ENCODE measurements around the gene DBI. TPM values are rescaled to one million over a fixed set of nuclear protein-coding genes. Genes with fewer than 3 reads are reported as not detected.
A peak's percentile ranks its signal among the peaks of the same experiment; 100 is the strongest.
"Not testable (repeated sequence)": the region's sequence is repeated elsewhere in the genome, so short reads cannot be mapped to it uniquely, and the experiment has no call there.

DBI gene
- polyA plus RNA-seq, 3 donors: 239 to 289 (median 245) TPM

DNA sequence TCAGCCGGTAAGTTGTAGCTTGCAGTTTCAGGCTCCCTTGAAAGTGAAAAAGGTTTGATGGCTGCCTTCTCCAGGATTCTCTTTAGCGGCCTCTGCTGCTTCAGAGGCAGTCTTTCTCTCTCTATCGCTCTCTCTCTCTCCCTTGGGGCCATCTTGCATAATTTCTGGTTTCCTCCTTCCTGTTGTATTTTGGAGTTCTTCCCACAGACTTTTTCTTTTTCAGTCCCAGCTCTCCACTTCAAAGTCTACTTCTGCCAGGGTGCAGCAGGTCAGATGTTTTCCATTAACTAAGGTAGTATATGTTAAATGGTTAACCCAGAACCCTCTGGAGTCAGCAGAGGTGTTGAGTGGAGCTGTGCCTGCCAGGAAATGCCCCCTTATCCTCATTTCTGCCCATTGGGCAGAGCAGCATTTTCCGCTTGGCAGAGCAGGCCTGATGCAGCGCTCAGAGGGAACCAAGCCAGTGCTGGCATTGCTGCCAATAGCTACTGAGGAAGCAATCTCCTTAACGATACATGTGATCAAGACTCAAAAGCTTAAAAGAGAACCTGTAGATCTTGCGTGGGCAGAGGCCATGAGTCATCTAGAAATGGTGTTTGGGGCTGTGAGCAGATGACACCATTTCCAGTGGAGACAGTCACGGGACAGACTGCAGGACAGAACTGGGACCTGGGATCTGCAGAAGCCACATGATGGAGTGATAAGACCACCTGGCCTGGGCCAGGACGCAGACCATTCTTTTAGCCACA is 20.8 kb downstream of the DBI start:
- peak; percentile 57 for DNase-seq

DNA sequence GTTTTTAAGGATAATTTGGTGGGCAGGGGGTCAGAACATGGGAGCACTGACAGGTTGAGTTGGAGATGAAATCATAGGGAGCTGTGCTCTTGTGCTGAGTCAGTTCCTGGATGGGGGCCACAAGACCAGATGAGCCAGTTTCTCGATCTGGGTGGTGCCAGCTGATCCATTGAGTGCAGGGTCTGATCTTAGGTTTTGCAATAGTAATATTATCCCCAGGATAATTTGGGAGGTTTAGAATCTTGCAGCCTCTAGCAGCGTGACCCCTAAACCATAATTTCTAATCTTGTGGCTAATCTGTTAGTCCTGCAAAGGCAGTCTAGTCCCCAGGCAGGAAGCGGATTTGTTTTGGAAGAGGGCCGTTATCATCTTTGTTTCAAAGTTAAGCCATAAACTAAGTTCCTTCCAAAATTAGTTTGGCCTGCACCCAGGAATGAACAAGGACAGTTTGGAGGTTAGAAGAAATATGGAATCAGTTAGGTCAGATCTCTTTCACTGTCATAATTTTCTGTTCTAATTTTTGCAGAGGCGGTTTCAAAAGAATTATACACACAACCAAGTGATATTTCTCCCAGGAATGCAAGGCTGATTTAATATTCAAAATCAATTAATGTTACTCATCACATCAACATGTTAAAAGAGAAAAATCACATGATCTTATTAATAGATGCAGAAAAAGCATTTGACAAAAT is 23.0 kb downstream of the DBI start:
- DNase-seq: no peak

DNA sequence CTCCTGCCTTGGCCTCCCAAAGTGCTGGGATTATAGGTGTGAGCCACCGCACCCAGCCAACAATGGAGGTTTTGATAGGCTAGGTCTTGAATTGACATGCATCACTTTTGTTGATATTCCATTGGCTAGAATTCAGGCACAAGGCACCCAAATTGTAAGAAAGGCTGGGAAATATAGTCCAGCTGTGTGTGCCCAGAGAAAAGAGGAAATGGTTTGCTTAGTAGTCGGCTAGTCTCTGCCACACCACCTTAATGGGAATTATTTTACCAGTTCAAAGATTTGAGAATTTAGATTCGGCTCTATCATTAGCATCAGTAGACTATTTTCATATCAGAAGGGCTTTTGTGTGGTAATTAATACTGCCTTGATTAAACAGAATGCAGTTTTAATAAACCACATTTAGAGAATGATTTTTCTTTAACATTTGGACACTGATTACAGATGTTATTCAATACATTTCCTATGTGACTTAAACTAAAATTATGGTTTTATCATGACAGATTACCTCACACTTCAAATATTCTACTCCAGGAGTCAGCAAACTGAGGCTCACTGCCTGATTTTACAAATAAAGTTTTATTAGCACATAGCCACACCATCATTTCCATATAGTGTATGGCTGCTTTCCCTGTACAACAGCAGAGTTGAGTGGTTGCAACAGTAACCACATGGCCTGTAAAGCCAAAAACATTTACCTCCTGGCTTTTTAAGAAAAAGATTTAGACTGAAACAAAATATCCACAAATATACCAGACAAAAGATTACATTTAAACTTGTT is 27.4 kb downstream of the DBI start:
- DNase-seq: no peak

DNA sequence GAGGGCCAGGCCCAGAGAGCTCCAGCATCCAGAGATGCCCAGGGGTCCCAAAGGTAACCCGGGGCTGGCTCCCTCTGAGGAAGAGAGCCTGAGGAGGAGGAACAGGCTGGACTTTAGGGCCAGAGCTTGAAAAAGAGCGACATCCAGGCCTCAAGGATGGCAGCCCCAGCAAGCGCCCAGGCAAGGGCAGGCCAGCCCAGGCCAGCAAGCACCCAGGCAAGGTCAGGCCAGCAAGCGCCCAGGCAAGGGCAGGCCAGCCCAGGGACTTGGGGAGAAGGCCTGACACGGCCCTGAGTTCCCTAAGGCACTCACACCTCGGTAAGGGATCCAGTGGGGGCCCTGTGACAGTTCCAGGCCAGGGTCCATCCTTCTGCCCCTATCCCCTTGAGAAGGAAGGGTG is 30.4 kb downstream of the DBI start:
- DNase-seq: no peak

DNA sequence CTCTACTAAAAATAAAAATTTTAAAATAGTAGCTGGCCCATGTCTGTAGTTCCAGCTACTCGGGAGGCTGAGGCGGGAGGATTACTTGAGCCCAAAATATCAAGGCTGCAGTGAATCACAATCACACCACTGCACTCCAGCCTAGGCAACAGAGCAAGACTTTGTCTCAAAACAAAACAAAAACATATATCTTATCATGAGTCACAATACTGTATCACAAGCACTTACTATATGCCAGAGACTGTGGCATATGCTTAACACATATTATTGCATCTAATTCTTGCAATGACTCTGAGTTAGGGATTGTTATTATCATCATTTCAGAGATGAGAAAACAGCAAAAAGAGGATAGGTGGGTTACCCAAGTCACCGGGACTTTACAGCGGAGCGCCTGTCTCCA is 35.3 kb downstream of the DBI start:
- no peak for DNase-seq

DNA sequence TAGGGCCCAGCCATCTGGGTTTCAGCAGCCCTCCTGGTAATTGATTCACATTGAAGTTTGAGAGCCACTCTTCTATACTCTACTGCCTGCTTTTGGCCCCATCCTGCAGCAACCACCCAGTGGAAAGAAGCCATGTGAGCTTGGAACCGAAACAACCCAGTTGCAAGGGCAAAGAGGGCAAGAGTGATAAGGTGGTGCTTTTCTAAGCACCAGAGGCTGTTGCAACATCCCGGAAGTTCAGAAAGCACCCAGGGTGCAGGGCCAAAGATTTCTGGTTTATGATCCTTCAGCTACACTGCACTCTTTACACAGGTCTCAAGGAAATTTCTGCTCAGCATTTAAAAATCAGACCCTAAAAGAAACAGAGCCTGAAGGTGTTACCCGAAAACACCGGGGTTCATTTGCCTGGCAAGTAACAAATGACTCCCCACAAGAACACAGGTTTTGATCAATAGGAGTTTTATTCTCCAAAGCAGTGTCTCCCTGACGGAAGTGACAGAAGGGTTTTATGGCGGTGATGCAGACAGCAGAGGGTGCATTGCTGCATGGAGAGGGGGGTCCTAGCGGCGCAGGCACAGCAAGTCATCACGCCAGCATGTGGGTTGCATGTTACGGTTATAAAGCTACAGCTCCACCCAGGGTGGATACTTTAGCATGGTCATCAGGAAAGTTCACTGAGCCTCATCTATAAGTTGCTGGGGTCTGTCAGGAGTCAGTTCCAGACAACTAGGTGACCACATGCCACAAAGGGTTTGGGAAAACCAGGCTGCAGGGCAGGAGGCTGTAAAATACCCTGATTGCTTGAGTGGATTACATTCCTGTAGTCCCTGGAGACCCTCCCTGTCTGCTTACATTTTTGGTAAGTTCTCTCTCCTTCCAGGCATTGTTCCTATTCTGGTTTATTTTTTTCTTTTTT is 36.1 kb downstream of the DBI start:
- no peak for DNase-seq

DNA sequence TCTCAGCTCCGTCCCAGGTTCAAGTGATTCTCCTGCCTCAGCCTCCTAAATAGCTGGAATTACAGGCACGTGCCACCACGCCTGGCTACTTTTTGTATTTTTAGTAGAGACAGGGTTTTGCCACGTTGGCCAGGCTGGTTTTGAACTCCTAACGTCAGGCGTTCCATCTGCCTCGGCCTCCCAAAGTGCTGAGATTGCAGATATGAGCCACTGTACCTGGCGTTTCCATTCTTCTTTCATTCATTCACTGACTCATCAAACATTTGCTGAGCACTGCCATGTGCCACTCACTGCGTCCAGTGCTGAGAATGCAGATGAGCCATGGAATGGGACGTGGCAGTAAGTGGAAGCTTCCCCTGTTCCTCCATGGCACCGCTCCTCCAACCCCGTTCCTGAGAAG is 36.8 kb downstream of the DBI start:
- DNase-seq: not testable (repeated sequence)

DNA sequence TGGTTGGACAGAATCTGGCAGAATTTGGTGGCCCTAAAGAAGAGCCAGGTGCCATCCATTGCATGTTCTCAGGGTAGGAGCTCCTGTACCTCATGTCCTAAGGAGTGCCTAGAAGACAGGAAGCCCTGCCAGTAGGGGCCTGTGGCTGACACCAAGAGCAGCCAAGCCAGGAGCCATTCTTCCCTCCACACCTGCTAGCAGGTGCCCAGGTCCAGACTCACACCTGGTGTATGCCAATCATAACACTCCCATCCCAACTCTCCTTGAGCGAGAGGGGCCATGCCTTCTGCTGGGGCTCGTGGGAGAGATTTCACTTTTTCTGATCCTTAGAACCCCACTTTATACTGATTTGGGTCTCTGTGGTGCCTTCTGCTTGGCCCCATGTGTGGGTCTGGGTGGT is 38.4 kb downstream of the DBI start:
- DNase-seq: no peak

DNA sequence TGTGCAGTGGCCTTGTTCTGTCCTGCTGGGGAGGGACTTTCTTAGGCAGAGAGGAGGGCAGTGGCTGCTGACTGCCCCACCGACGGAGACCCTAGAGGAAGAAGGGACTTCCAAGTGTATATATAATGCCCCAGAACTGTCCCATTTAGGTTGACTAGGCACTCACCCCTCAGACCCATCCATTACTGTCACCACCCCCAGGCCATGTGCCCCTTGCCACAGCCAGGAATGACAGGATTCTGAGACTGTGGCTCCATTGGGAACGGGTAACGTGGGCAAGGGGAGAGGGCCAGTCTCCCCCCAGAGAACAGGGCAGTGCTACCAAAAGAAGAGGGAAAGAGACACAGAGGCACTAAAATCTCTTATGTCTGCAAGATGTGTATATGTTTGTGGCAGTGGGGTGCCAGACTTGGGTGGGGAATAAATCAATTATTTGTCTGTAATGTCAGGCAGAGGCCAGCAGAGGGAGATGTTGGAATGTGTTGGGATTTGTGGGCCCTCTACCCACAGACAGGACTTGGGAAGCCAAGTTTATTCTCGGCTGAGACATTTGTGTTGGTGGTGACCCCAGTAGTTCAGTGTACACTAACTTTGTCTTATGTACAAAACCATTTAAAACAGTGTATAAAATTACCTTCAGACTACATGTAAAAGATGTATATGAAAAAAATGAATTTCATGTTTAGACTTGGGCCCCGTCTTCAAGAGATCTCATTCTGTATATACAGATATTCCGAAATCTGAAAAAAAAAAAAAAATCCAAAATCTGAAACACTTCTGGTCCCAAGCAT is 40.8 kb downstream of the DBI start:
- DNase-seq: peak; percentile 54

DNA sequence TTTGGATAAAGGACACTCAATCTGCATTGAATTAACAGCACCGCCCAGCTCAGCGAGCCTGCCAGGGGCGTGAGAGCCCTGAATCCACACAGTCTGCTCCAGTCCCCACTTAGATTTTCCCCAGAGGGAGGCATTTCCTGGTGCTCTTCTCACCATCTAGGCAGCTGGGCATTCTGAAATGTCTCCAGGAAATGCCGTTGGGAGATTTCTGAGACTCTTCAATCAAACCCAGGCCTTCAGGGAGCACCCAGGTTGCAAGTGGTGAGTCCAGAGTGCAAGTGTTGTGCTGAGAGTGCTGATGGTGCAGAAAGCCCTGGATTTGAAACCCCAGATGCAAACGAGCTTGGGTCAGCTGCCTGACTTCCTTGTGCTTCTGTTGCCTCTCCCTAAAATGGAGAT is 41.4 kb downstream of the DBI start:
- DNase-seq: no peak

DNA sequence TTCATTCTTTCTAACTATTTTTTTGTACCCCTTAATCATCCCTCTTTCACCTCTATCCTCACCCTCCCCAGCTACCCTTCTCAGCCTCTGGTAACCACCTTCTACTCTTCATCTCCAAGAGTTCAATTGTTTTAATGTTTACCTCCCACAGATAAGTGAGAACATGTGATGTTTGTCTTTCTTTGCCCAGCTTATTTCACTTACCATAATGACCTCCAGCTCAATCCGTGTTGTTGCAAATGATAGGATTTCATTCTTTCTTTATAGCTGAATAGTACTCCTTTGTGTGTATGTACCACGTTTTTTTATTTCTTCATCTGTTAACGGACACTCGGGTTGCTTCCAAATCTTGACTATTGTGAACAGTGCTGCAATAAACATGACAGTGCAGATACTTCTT is 42.7 kb downstream of the DBI start:
- no peak for DNase-seq

DNA sequence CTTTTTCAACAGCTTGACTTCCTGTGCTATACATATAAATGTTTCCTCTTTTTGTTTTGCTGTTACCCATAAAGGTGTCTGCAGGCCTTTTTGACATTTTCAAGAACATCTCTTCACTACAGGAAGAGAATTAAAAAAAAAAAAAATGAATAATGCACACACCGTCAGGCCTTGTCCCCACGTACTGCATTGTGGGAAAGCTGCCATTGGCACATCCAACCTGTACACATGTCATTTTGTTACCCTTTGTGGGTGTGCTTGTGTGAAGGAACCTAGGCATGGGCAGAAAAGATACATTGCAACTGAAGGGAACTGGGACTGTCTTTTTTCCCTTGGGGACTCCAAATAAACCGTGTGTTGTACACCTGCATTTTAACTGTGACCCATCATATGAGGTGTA is 48.1 kb downstream of the DBI start:
- DNase-seq: no peak

DNA sequence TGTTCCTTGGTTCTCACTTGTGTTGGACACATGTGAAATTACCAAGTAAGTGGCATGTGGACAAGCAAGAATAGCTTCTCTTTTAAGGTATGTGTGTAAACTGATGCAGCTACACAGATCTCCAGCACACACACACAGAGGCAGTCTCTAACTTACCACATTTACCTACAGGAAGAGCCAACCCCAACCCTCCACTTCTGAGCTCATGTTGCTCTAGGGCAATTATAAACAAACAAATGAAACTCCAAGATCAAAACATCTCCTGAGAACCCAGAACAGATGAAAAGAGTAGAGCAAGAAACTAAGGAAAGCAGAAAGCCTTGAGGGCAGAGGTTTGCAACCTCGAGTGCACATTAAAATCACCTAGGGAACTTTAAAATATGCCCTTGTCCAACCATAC is 48.9 kb downstream of the DBI start:
- no peak for DNase-seq

DNA sequence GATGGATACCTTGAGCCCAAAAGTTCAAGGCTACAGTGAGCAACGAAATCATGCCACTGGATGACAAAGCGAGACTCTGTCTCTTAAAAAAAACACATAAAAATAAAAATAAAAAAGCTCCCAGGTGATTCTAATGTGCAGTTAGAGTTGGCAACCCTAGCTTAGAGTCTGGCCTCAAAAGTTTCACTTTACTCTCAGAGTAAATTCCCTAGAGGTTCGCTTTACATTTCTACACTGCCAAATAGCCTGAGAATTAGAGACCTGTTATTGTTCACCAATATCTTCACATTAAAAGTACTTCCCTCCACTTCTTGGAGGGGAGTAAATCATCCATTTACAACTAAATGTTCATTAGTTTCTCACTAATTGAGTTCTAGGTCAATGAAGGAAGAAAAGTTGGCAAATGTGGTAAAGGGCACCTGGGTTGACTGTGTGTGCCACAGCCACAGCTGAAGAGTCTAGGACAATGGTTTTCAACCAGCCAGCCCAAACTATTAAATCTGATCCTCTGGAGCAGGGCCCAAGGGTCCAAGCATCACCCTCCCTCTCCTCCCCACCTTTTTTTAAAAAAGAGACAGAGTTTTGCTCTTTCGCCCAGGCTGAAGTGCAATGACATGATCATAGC is 49.6 kb downstream of the DBI start:
- no peak for DNase-seq

DNA sequence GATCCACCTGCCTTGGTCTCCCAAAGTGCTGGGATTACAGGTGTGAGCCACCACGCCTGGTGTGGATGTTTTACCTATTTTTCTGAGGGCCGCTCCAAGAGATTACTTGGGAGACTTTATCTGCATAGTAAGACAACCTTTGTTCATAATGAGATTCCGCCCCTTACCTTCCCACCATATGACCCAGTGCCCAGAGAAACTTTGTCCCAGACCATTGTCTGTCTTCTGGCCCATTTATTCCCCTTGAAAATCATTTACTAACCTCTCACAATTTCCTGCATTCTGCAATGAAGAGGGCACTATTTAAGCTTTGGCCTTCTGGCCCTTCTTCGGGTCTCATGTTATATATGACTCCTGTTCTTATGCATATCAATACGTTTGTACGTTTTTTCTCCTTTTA is 51.1 kb downstream of the DBI start:
- no peak for DNase-seq

DNA sequence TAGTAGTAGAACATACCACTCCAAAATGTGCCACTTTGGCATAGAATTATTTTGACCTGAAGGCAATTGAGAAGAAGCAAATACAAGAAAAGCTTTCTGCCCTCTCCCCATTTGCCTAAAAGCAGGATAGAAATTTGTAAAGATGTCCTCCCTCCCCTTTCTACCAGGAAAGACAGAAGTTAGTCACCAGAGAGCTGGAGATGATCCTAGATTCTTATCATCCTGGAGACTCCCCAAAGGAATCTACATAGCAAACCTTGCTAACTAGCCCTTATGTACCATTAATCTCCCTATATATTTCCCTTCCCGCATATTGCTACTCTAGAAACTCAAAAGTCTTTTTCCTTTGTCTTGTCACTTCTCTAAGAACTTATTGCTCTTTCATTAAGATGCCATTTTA is 52.3 kb downstream of the DBI start:
- DNase-seq: no peak

DNA sequence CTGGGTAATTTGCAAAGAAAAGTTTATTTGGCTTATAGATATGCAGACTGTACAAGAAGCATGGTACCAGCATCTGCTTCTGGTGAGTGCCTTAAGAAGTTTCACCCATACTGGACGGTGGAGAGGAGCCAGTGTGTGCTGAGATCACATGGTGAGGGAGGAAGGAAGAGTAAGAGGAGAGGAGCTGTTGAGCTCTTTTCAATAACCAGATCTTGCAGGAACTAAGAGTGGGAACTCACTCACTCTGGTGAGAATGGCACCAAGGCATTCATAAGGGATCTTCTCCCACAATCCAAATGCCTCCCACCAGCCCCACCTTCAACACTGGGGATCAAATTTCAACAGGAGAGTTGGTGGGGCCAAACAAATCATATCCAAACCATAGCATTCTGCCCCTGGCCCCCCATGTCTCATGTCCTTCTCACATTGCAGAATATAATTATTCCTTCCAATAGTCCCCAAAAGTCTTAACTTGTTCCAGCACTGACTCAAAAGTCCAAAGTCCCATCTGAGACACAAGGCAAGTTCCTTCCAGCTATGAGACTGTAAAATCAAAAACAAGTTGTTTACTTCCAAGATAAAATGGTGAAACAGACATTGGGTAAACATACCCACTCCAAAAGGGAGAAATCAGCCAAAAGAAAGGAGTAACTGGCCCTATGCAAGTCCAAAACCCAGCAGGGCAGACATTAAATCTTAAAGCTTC is 53.2 kb downstream of the DBI start:
- no peak for DNase-seq

DNA sequence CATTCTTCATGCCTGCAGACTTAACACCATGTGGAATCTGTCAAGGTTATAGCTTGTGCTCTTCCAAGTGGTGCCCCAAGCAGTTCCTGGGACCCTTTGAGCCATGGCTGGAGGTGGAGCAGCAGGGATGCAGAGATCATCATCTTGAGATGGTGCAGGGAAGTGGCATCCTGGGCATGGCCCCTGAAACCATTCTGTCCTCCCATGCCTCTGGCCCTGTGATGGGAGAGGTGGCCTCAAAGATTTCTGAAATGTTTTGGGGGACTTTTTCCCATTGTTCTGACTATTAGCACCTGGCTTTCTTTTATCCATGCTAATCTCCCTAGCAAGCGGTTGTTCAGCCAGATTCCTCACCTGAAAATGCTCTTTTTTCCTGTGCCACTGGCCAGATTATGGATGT is 54.5 kb downstream of the DBI start:
- DNase-seq: no peak

DNA sequence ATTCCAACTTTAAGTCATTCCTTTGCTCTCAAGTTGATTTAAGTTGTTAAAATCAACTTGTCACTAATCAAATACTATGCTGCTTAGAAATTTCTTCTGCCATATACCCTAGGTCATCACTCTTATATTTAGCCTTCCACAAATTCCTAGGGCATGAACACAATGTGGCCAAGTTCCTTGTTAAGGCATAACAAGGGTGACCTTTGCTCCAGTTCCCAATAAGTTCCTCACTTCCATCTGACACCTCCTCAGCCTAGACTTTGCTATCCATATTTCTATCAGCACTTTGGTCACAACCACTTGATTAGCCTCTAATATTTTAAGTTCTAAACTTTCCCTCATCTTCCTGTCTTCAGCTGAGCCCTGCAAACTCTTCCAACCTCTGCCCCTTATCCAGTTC is 55.0 kb downstream of the DBI start:
- DNase-seq: no peak

Data from renal pelvis (tissue), 4 donors.